ENCODE measurements around the gene AGAP2.

The AGAP2 gene

GRCh38 chr12:57739914-57740538, 1.5 kb upstream of the AGAP2 start:
- no peak for TF ChIP-seq CTCF (IDR thresholded peaks at IDR 0.05; ENCODE audit: low read depth, low read length)
- no peak overlapping the region for H3K4me3 ChIP-seq (ENCODE audit: low read depth, low read length)

DNA sequence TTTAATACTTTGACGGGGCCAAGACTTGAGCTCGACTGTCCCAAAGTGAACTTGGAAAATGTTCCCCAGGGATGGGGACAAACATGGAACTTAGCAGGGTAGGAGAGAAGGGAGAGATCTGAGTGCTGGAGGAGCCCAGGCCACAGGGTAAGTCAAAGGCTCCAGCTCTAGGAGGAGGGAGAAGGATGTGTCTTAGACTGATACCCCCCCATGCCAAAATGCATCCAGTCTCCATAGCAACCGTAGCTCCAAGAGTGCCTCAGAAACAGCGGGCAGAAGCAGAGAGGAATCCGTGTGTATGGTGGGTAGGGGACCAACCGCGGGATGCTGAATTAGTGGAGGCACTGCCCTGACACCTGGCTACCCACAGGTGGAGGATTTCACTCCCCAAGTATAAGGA, 845 bp upstream of the AGAP2 start:
- TF ChIP-seq CTCF (IDR thresholded peaks at IDR 0.05; ENCODE audit: low read depth, low read length), result no peak
- no peak overlapping the region for H3K4me3 ChIP-seq (ENCODE audit: low read depth, low read length)

GRCh38 chr12:57737467-57738460, 778 bp downstream of the AGAP2 start:
- TF ChIP-seq CTCF (IDR thresholded peaks at IDR 0.05; ENCODE audit: low read depth, low read length), result no peak

GRCh38 chr12:57736741-57737466, 1.6 kb downstream of the AGAP2 start:
- no peak for TF ChIP-seq CTCF (IDR thresholded peaks at IDR 0.05; ENCODE audit: low read depth, low read length)
- no peak overlapping the region for H3K4me3 ChIP-seq (ENCODE audit: low read depth, low read length)

More at GRCh38 chr12:57737467-57738460, 778 bp downstream of the AGAP2 start:
- peak overlapping the region; percentile 27 for H3K4me3 ChIP-seq (ENCODE audit: low read depth, low read length)

DNA sequence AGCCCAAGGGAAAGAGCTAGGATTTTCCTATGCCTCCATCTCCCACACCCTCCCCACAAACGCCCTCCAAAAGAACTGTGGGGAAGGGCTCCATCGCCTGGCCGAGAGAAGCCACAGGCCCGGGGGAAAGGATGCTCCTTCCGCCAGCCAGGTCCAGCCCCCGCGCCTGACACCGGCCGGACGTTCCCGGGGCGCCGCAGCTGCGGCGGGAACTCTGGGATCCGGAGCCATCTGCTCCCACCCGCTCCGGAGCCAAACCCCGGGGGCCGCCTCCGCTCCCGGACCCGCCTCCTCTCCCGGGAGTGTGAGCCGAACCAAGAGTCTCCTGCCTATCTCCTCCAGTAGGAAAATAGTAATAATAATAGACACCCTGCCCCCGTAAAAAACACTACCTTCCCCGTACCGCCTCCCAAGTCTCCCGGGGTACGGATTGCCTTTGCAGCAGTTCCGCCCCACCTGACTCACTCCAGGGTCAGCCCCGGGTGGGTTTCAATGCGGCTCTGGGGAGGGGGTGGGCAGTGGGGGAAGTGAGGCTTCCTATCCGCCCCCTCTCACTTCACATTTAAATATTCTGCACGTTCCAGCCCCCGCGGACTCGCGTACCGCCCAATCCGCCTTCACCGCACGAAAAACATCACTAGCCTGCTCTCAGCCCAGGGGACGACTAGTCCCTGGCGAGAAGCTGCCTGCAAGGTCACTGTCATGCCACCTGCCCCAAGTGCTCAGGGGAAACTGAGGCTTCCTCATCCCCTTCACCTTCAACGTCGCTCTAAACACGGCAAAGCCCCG, 2.4 kb downstream of the AGAP2 start:
- TF ChIP-seq CTCF (IDR thresholded peaks at IDR 0.05; ENCODE audit: low read depth, low read length), result peak; percentile 32; the same call in 1 of the 2 replicates
- peak overlapping the region; percentile 27 for H3K4me3 ChIP-seq (ENCODE audit: low read depth, low read length)

DNA sequence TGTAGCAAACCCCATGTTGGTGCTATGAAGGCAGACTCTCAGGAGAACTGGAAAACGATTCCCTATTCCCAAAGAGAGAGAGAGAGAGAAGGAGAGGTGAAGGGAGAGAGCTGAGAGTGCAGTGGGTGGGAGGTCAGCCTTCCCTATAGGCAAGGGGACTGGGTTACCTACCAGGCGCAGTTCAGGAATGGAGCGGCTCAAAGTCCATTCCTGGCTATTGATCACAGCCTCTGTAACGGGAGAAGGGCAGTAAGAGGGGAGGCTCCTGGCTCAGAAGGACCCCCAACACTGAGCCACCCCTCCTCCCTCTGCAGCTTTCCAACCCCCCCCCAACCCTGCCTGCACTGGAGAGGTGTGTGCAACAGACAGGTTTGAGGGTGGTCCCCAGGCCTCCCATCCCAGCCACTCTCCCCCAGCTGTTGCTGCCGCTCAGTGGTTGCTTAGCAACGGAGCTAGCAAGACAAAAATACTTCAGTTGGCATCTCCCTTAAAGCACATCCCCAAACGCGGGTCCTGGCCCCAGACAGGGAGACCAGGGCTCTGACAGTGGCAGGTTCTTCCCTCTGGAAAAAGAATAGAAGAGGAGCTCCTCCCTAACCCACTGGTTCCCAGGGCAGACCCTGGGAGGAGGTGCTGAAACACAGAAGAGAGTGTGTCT, 3.2 kb downstream of the AGAP2 start:
- no peak overlapping the region for H3K4me3 ChIP-seq (ENCODE audit: low read depth, low read length)
- TF ChIP-seq CTCF (IDR thresholded peaks at IDR 0.05; ENCODE audit: low read depth, low read length), result no peak

All from WI38 (cell line).